ENCODE results near the gene LRRC61.
"Not testable (repeated sequence)": the region's sequence is repeated elsewhere in the genome, so short reads cannot be mapped to it uniquely, and the experiment has no call there.

LRRC61 gene, protein sequence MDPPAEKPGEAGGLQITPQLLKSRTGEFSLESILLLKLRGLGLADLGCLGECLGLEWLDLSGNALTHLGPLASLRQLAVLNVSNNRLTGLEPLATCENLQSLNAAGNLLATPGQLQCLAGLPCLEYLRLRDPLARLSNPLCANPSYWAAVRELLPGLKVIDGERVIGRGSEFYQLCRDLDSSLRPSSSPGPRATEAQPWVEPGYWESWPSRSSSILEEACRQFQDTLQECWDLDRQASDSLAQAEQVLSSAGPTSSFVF

DNA sequence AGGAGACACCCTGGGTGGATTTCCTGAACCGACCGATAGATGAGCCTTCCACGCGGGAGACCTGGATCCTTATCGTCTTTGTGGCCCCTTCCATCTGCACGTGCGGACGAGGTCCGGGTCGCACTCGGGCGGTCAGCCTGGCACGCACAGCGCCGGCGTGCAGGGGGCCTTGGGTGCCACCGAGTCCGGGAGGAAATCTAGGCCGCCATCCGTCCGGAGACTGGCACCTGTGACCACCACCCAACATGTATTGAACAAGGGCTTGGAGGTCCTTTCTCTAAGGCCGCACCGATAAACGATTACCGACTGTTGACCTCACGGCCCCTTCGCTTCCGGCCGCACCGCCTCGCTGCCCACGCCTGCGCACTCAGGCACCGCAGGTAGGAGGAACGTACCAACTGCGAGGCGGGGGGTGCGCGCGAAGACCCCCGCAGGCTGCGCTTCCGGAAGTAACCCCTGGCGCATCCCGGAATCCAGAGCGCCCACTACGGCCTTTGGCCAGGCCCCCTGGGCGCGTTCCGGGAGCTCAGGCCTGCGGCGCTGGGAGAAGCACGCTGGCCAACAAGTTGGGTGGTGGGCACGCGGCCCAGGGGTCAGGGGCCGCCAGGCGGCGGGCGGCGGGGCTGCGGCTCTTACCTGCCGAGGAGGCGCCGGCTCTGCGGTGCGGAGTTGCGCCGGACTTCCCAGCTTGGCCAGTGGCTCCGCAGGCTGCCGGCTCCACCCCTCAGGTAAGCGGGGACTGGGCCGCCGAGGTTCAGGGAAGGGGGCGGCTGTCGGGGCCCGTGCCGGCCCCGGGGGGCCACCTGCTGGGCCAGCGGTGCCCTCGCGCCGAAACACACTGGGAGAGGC lies at the start of gene LRRC61, which contains the start of gene ACTR3C:
TSS of gene LRRC61 (plus strand) at position 523 of the 849 bp plus-strand sequence. CDS start 13,507 bp downstream, outside the sequence.
TSS of gene ACTR3C (minus strand) at position 713 of the 849 bp plus-strand sequence. CDS start 28,249 bp downstream, outside the sequence.
- peak; percentile 84 to 87 for DNase-seq

DNA sequence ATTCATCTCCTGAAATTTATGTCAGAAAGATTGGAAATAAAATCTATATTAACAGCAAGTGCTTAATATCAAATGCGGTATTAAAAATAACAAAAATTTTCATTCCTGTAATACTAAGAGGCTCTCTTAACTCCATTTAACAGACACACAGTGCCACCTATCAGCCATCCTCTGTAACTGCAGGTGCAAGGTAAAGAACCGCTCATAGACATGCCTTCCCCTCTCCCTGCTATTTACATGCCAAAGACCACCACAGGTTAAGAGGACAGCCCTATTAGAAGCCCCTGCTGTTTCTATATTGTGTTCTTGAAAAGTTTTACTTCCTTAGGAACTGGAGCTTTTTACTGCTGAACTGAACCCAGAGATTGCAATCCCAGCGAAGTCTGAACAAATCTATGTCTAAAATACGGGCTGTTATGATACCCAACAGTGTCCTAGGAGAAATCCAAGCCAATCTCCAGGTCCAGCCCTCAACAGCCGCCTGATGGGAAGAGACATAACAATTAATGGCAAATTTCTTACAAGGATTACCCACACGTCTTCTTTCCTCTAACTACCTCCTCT lies 46.9 kb upstream of the LRRC61 start:
- DNase-seq: peak in 1 of 2 experiments; percentile 5

DNA sequence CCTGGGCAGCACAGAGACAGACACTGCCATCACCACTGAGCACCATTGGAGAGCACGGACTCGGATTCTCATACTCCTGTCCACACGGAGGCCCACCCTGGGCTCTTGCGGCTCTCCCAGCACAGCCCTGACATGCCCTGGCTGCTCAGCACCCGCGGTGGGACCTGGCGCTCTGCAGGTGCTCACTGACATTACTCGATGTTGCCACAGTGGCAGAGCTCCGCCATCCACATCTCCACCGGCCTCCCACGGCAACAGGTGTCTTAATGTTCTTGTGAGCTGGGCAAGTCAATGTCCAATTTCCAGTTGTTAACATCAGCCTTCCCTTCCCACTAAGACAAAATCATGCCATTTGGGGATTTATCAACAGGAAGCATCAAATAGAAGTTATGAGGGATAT lies 44.8 kb upstream of the LRRC61 start:
- not testable (repeated sequence) for DNase-seq

DNA sequence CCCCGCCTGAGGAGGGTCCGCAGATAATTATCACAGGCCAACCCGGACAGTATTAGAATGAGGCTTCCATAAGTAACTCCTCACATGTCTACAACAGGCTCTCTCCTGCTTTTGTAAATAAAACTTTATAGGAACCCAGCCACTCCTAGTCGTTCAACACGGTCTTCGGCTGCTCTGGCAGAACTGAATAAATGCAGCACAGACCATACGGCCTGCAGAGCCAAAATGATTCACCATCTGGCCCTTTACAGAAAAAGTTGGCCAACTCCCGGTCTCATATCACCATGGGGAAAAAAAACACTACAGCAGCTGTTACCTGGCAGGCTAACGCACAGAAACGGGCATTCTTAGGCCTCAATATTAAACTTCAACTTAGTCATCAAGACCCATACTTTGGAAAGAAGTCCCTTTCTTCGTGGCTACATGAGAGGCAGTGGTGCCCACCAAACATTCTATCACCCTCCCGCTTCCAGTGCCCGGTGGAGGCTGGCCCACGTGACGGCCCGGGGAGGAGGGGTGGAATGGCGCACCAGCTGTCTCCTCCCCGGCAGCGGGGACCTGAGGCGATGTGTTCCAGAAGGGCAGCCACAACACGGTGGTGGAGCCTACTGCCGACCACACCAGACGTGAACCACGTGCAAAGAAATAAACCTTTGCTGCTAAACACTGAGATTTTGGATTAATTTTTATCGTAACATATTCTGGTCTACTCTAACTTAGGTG lies 41.3 kb upstream of the LRRC61 start:
- not testable (repeated sequence) for DNase-seq

DNA sequence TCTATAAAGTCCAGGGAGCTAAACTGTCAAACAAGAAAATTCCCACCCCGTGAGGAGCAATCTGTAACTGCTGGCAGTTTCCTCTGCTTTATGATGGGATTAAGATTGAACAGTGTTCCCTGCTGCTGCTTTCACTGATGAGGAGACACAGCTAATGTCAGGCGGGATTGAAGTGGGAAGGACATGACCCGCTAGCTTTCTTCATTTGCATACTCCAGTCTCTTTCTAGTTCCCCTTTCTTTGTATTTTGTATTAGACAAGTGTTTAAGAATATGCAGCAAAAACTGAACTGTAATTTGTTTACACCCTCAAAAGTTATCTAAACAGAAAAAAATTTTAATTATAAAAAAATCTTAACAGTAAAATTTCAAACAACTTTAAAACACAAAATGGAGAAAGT lies 40.0 kb upstream of the LRRC61 start:
- not testable (repeated sequence) for DNase-seq

DNA sequence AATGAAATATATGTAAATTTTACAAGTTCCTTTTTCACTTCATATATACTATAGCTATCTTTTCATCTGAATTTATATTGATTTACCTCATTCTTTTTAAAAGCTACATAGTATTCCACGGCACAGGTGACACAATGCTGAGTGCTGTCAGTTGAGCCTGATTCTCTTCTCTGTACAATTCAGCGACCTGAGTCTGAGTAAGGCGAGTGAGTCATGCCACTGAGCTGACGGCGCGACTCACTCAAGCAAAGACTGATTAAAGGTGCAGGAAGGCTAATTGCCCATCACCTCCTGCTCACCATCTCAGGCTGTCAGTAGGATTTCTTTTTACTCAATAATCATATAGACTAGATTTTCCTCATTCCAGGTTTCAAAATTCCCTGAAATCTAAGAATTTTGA lies 39.5 kb upstream of the LRRC61 start:
- not testable (repeated sequence) for DNase-seq

DNA sequence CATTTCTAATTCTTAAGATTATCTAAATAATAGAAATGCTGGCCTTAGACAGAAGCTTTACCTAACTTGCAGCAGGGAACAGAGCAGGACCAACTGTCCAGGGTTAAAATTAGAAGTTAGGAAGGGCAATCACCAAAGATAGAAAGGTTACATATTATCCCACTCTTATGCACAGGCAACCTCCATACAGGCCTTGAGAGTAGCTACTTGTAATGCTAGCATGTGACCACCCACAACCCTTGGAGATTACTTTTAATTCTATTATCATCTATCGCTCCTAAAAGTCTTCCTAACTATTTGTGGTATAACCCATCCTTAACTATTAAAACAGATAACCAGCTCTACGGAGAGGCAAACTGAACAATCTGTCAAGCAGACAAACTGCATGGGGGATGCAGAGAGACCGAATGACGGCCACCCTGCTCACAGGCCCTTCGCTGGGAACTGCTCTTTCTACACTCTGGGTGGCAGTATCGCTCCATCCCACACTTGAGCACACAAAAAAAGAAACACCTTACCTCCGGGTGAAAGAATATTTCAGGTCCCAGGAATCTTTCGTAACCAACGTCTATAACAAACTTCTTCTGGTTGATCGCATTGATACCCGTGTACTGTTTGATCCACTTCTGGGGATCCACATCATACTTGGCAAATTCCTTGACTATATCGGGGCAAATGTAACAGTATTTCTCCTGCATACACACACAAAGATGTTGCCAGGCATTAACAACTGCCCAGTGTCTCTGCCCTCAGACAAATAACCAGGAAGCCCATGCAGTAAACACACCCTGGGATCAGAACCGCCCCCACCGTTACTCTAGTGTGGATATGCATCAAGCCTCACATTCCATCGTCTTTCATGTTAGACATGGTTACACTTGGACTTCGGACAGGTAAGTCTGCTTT lies 37.1 kb upstream of the LRRC61 start:
- peak in 1 of 2 experiments; percentile 17 for DNase-seq

DNA sequence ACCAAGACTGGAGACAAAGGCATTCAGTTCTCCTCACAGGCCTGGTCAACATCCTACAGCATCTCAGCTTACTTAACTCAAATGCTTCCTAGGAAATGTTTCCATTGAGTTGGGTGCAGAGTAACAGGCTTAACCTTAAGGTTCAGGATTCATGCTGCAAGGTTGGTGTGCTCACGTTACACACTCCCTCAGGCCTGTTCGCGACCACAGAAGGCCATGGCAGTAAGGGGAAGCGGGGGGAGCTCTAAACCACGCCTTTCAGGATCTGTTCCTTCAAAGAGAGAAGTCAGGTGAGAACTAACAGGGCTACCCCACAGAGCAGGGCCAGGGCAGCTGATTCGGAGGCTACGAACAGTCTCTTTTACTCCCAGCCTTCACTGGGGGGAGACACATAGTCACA lies 35.3 kb upstream of the LRRC61 start:
- DNase-seq: not testable (repeated sequence)

DNA sequence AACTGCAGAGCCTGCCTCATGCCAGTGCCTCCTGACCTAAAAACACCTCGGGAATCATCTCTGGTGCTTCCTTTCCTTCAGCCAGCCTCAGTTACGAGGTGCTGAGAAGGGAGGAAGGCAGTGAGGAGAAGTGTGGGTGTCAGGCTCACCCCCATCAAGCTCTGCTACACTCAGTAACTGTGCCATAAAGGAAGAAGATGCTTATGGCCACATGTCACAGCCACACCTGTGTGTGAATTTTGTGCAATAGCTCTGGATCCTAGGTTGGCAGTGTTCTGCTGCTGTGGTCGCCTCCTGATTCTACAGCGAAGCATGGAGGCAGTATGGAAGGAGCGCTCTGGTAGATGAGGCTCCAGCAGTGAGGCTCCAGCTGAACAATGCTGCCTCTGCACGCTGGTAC lies 34.3 kb upstream of the LRRC61 start:
- not testable (repeated sequence) for DNase-seq

DNA sequence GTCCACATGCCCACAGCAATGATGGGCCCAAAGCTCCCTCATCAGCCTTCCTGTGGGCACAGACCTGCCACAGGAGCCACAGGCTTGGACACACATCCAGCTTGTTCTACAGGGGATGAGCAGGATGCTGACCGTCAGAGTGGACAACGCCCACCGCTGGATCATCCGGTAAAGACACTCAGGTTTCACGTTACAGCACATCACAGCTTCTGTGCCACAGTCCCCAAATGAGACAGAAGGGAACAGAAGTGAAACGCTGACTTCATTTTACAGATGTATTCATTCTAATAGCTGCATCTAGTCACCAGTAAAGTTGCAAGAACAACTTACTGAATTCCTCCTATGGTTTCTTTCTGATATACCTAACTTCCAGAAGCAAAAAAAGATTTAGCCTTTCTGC lies 32.8 kb upstream of the LRRC61 start:
- peak in 1 of 2 experiments; percentile 9 for DNase-seq

DNA sequence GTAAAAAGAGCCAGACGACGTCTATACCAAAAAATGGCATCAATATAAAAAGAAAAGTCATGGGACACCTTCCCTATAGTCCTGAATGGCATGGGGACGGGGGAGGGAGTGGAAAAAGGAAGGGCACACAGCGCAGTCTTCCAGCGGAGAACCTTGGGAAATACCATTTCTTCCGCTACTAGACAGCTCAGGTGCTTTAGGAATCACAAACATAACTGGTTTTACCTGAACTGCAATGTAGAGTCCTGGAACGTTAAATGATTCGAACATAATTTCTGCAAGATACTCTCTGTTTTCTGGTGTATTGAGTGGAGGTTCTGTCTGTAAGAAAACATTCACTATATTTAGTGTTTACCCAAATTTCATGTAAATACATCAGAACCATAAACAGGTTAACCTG lies 28.1 kb upstream of the LRRC61 start:
- not testable (repeated sequence) for DNase-seq

DNA sequence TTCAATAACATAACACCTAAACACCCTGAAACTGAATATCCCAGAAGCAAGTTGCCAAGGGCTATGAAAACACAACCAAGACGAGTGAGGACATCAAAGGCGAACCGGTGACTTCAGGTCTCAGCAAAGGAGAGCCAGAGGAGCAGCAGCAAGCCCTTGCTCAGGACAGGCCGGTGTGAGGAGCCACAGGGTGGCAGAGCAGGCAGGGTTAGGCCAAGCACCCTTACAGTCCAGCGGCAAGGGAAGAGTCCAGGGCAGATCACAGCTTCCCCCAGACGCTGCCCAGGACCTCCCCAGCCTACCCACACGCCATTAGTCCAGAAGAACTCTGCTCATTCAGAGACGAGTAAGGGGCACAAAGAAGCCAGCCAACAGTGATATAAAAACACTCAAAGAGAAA lies 27.5 kb upstream of the LRRC61 start:
- not testable (repeated sequence) for DNase-seq

DNA sequence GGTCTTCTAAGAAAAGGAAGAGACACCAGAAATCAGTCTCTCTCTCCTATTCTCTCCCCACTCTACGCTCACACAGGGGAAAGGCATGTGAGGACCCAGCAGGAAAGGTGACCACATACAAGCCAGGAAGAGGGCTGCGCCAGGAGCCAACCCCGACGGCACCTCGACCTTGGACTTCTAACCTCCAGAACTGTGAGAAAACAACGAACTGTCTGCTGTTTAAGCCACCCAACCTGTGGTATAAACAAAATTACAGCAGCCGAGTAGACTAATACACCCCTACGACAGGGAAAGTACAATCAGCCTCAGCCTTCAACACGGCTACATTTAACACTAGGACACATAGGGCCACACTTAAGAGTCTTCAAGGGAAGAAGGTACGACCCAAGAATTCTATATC lies 26.4 kb upstream of the LRRC61 start:
- DNase-seq: not testable (repeated sequence)

DNA sequence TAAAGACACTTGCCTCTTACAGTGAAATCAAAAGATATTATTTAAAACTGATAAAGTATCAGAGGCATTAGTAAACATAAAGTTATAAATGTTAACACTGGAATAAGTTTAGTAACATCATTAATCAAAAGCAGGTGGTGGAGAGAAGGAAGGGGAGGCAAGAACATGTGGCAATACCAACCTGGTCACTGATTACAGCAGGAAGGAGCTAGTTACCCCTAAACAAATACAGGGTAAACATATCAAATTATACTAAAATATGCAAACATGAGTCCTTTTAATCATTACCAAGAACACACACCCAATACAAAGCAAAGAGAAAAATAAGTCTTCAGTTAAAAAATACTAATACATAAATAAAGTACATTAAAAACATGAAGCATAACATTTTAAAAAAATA lies 25.2 kb upstream of the LRRC61 start:
- DNase-seq: not testable (repeated sequence)

DNA sequence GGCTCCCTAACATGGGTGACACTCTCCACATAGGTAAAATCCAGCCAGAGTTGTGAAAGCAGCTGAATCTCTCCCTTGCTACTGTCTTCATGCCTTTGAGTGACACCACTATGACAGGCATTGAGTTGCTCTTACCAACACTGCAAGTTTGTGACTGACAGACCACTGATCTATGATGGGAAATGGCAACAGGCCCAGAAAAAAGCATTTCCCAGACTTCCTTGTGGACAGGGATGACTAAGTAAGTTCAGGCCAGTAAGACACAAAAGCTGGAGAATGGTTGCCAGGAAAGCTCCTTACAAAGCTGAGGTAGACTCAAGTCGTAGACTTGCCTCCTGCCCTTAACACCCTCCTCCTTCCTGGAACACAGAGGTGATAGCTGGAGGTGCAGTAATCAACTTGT lies 20.2 kb upstream of the LRRC61 start:
- DNase-seq: not testable (repeated sequence)

DNA sequence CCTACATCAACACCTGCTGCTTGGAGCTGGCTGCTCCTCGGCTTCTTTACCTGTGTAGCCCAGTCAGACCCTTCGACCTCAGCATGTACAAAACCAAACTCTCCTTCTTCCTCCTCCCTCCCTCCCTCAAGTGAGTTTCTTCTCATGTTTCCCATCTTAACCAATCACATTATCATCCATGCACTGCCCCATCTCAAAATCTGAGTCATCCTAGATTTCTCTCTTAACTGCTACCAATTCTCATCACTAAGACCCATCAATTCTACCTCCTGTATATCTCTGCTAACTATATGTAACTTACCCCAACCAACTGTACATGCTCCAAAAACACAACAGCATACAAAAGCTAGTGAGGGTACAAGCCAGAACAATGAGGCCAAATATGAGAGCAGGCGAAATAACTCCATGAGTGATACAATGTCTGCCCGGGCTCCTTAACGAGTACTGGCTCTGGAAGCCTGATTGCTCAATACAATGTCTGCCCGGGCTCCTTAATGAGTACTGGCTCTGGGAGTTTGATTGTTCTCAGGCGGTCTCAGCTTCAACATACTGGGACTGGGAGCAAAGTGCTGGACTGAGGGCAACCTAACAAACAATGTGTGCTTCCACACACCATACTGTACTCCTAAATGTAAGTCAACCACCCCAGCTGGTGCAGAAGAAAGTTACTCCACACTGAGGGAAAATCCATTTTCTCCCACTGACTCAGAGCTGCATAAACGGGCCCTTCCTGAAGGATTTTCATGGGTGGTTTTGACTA lies 18.5 kb upstream of the LRRC61 start:
- DNase-seq: not testable (repeated sequence)

DNA sequence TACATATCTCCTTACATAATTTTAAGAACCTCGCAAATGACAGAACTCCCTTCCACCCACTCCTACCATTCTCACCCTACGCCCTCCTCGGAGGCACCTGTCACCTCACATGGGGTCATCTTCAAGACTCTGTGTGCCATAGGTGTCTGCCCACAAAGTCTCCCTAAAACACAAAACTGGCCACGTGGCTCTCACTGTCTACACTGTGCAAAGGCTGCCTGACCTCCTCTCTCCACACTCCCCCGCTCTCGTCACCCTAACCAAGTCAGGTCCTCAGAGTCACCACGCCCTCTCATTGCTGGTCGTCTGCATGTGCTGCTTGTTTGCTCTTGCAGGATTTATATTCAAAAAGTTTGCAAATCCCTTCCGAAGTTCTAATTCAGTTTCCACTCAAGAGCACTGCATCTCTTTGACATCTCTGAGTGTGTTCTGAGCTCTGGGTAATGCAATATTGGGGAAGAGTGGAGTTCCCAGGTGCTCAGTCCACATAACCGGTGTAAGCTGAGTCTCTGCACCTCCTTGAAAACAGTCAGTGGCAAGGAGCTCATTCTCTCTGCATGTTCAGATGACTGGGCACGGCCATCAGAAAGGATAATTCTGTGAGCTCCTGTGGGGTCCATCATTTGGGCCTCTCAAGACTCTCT lies 17.8 kb upstream of the LRRC61 start:
- not testable (repeated sequence) for DNase-seq

DNA sequence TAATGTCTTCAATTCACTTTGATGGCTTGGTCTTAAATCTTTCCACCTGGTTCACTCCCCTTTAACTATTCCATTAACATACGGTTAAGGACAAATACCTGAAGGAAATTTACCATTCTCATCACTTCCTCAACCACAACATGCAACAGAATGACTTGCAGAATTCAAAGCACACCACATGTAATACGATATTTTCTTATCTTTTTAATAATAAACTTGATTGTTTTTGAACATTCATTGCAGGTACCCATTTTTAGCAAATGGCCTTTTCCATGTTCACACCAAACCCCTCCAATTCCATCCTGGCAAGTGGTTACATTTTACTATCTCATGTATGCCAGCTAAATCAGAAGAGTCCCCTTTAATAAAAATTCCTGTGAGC lies 17.3 kb upstream of the LRRC61 start:
- not testable (repeated sequence) for DNase-seq

DNA sequence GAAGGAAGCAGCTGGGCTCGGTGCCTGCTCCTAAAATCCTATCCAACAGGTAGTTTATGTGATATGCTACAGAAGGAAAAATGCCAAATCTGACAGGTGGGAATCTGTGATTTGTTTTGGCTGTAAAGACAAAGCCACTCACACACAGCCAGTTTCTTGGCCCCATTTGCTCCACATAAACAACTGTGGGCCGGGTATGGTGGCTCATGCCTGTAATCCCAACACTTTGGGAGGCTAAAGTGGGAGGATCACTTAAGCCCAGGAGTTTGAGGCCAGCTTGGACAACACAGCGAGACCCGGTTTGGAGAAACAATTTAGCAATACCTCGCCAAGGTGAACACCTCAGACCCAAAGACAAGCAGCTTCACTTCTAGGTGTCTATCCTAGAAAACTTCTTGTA lies 16.8 kb upstream of the LRRC61 start:
- DNase-seq: not testable (repeated sequence)

DNA sequence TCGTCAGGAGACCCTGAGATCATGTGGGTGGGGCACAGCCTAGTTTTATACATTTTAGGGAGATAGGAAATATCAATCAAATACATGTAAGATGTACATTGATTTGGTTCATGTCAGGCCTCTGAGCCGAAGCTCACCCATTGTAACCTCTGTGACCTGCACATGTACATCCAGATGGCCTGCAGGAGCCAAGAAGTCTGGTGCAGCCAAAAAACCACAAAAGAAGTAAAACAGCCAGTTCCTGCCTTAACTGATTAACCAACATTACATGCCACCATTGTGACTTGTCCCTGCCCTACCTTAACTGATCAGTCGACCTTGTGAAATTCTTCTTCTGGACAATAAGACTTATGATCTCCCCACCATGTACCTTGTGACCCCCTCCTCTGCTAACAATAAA lies 16.0 kb upstream of the LRRC61 start:
- DNase-seq: no peak
